HG03469 (cell line): ENCODE measurements around the gene VOPP1.

Source experiments
- ATAC-seq: cut with Tn5 transposase; IDR thresholded peaks from one replicate; pipeline ENCODE4 v1.9.1; 2021; ENCODE audit warnings: mild to moderate bottlenecking, moderate library complexity, moderate number of reproducible peaks; ENCODE audit not compliant: unreplicated experiment

The VOPP1 gene

DNA sequence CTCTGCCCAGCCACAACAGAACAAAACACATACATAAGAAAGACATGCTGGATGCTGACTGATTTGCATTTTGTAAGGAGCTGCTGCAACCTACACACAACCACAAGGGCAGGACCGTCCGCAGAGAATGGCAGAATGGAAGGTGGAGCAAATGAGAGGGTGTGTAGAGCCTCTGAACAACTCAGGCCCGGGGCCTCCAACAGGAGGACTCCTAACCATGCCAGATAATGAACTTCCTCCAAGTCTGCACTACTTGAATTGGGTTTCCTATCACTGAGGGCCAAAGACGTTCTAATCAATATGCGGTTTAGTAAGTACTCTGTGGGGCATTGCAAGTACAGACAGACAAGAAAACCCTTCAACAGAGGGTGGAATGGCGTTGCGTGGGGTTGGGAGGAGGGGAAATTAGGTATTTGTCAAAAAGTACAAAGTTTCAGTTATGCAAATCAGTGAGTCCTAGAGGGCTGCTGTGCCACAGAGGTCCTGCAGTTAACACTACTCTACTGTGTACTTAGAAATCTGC is 14.6 kb downstream of the VOPP1 start:
- ATAC-seq = peak; percentile 62

DNA sequence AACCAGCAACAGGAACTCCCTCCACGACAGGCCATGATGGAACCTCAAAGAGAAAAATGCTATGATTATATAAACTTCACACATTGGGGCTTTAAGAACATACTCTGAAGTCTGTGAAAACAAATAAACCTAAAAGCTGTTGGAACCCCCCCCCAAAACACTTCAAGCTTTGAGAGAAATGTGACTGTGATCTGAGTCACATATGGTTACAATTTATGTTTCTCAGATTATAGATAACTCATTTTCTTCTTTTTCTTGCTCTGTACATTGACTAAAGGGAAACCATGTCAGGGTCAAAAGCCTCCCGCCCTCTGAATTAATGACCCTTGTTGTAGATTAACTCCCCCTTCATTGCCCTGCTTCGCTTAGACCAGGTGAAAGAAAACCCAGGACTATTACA is 15.8 kb downstream of the VOPP1 start:
- no peak for ATAC-seq

- no peak for ATAC-seq
Measured at GRCh38 chr7:55556031-55556430, 16.3 kb downstream of the VOPP1 start.

DNA sequence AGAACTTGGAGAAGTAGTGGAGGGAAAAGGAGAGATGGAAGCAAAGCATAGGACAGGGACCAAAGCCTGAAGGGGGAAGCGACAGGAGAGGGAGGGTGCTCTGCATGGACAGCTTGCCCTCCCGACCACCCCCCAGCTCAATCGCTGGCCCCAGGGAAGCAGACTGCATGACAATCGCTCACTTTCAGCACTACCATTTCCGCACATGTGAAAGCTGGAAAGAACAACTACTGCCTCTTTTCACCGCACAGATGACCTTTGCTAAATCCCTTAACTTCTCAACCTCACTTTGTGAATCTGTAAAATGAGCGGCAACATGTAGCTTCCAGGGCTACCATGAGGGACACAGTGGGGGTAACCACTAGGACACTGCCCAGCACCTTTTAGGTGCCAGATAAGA is 17.1 kb downstream of the VOPP1 start:
- no peak for ATAC-seq

DNA sequence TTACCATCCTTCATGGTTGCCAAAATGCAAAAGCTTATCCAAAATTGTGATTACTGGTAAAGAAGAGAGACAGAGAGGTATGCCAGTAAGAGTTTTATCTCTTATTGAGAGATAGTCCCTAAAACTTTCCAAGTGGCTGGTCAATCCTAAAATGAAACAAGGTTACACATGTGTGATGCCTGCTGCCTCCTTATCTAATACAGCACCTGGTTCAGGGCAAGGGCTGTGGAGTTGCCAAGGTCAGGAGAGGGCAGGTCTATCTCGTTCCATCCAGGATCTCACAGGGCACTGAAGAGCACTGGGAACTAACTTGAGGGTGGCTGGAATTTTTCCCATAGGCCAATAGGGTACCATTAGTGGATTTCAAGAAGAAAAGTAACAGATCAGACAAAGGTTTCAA is 18.3 kb downstream of the VOPP1 start:
- no peak for ATAC-seq

- no peak for ATAC-seq
Measured at GRCh38 chr7:55553024-55553345, 19.3 kb downstream of the VOPP1 start.

GRCh38 chr7:55552320-55553023 is 19.8 kb downstream of the VOPP1 start:
- no peak for ATAC-seq

DNA sequence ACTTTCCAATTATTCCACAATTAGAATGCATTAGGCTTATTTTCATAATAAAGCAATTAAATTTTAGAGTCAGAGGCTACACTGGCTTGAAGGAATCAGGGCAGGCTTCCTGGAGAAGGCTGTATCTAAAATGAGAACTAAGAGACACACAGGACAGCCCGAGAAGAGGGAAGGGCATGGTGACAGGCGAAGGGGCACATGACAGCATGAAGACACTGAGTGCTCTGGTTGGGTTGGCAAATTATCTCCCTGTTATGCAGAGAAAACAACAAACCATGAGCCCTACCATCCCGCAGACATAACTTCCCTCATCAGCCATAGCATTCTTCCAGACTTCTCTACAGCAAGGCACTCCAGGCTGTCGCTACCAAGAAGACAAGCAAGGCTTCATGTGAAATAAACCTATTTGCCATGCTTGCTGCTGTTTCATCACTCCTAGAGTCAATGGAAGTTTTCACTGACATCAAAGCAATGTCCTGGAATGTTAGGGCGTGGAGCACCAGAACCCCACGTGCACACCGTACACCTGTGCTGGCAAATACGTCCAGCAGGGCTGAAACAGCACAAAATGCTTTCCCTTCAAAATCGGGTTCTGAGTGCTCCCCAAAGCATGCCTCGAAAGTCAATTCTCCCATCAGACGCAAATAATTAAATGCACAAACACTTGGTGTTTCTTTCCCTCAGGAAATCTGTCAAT is 21.3 kb downstream of the VOPP1 start:
- no peak for ATAC-seq

- no peak for ATAC-seq
Measured at GRCh38 chr7:55550010-55550663, 22.2 kb downstream of the VOPP1 start.

DNA sequence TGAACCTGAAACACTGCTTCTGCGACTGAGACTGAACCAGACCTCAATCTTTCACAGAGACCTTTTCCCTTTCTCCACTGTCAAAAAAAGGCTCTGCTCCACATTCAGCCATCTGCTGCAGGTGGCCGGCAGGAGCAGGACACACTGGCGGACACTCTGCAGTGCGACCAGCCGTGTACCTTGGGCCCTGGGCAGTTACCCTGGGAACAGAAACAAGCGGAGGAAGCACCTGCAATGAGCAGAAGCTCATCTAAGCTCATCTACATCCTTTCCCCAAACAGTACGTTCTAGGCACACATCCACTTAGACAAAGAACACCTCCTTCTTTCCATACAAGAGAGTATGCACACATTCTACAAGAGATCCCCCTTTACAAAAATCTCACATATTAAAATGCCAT is 22.8 kb downstream of the VOPP1 start:
- ATAC-seq = no peak

GRCh38 chr7:55548295-55548731 is 24.0 kb downstream of the VOPP1 start:
- peak; percentile 33 for ATAC-seq

DNA sequence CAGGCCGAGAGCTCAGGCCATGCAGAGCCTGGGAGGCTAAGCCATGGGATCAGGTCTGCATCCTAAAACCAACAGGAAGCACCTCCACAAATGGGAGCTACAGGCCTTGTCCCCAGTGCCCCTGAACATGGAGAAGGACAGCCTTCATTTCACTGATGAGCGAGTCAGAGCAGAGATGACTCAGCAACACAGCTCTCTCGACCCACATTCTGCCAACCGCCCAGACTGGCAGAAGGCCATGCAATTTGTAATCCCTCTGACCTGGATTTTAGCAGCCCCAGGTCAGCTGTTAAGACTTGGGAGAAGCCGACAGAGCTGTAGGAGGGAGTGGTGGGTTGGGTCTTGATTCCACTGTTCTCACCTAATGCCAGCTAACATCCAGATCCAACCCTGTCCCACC is 25.5 kb downstream of the VOPP1 start:
- ATAC-seq = peak; percentile 27

DNA sequence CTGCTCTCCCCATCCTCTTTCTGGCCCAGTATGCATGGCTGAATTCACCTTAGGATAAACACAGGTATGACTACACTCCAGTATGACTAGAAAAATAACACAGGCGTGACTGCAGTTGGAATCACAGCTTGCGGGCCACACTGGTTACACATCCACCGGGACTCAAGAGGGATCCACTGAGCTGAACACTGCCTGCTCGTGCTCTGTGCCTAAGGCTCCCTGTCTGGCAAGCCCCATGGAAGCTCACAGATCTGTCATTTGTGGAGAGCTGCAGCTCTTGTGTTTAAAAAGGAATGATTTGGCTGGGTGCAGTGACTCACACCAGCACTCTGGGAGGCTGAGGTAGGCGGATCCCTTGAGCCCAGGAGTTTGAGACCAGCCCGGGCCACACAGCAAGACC is 26.8 kb downstream of the VOPP1 start:
- no peak for ATAC-seq

GRCh38 chr7:55540226-55540858 is 32.0 kb downstream of the VOPP1 start:
- no peak for ATAC-seq

DNA sequence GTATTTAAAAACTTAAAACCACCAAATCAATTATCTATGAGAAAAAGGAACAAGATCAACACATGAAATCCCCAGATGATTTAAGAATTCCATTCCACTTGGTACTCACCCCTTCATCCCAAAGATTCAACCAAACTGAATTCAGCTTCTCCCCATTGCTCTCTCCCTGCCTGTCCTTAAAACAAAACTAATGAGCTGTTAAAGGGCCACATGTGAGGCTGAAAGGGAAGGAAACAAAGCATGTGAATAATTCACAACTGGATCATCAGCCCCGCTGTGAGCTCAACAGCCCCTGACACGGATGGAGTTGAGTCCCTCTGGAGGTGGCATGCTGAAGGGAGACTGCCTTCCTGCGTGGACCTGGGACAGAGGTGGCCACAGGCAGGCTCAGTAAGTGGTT is 32.9 kb downstream of the VOPP1 start:
- no peak for ATAC-seq

GRCh38 chr7:55538538-55538937 is 33.8 kb downstream of the VOPP1 start:
- ATAC-seq = no peak

- no peak for ATAC-seq
Measured at GRCh38 chr7:55537458-55537990, 34.8 kb downstream of the VOPP1 start.

DNA sequence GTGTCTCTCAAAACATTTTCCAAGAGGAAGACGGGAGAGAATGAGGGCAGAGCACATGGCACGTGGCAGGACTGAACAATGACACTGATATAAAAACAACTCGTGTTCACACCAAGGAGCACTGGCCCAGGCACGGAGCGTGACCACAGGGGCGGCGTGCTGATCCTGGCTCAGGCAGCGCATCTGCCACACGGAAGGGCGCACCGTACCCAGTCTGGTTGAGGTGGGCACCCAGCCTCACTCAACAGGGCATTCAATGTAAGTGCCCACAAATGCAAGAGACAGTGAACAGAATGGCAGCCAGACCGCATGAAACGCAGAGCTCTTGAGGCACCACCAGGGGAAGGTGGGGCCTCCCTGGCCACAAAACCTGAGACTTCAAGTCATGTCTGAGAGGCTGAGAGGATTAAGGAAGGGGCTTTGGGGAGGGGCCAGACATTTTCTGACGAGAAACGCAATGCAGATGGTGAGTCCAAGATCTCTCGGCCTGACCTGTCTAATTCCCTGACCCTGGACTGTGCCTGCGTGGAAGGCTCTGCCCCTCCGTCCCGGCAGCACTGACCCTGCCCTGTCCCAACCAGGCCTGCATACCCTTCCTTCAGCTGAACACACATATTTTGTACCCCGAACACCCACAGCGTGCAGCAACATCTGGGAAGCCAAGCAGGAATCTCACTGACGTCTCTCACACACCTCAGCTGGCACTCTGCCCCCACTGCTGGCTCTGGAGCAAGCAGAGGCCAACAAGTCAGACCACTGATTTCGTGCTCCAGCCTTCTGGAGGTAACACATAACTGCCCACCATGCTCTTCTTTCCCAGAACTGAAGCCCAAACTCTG is 35.5 kb downstream of the VOPP1 start:
- ATAC-seq = no peak

GRCh38 chr7:55535617-55536016 is 36.7 kb downstream of the VOPP1 start:
- no peak for ATAC-seq

DNA sequence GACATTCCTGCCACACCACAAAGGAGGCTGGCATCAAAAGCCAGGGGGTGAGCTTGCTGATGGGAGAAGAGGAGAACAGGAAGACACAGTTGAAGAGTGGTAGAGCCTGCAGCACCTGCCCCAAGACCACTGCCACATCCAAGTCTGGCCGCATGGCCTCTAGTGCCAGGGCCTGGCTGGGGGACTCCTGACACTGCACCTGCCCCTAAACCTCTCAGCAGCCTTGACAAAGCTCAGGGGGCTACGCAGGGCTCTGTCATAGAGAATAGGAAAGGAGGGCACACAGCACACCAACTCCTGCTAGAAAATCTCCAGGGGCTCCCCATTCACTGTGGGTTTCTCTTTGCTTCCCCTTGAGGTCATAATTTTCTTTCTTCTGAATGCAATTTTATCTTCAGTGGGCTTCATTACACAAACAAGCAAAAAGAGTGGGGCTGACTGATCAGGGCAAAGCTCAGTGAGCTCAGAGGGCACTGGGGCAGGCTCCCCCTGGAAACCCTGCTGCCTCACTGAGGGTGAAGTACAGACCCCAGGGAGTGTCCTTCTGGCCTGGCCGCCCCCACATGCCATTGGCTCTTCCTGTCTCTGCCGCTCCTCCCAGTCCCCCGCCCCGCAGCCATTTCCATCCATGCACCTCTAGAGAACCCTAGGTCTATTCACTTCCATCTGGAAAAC is 37.2 kb downstream of the VOPP1 start:
- no peak for ATAC-seq
